ENCODE measurements around the gene SST. TPM values are rescaled to one million over a fixed set of nuclear protein-coding genes. Genes with fewer than 3 reads are reported as not detected.
A peak's percentile ranks its signal among the peaks of the same experiment; 100 is the strongest.

The SST gene
- total RNA-seq, 1 experiment from 2014 or later, result not detected

GRCh38 chr3:187661267-187661666 is 8.9 kb downstream of the SST start:
- Histone ChIP-seq H3K4me3 (replicated peaks in 1 of 2; ENCODE audit: low read depth in 1 of 2, low read length in 2 of 2) (no peak overlapping the region), H3K9ac (ENCODE audit: low read length) (no peak overlapping the region), H4K20me1 (ENCODE audit: insufficient read depth) (no peaks in the 10 kb centered on the region), H2AFZ (ENCODE audit: low read depth, low read length, poor library complexity, severe bottlenecking) (no peak overlapping the region), H3K4me1 (ENCODE audit: control insufficient read depth in 1 of 2, insufficient read depth in 2 of 2, low read length in 2 of 2) (no peaks in the 10 kb centered on the region), H3K27me3 (ENCODE audit: insufficient read depth, low read length) (peaks cover 30% of the 10 kb centered on the region), H3K9me3 (ENCODE audit: control insufficient read depth in 1 of 2, insufficient read depth in 1 of 2, low read depth in 1 of 2, low read length in 2 of 2) (no peaks in the 10 kb centered on the region), H3K27ac (ENCODE audit: low read depth, low read length) (no peak overlapping the region), H3K36me3 (ENCODE audit: control insufficient read depth in 1 of 2, insufficient read depth in 2 of 2, low read length in 2 of 2) (no peaks in the 10 kb centered on the region), H3K4me2 (ENCODE audit: low read length) (no peak overlapping the region), H3K9me2 (ENCODE audit: insufficient read depth) (no peaks in the 10 kb centered on the region), H3K79me2 (ENCODE audit: insufficient read depth, low read length) (no peaks in the 10 kb centered on the region)
- no TSS peak for BruUV-seq (replicated peaks)
- RAD21 ChIA-PET (ENCODE audit: low non-redundant PET in 1 of 2, low total read pairs in 2 of 2, uncharacterized antibody in 2 of 2, unreplicated experiment in 2 of 2), result no interaction called here
- no peak for ATAC-seq
- DNase-seq (ENCODE audit: low read depth, low spot score), result no peak
- TF ChIP-seq CEBPB (IDR thresholded peaks at IDR 0.05; ENCODE audit: low read depth) (no peak), FOSL1 (IDR thresholded peaks at IDR 0.05; ENCODE audit: low read depth) (peak; percentile 44; the same call in 1 of the 2 replicates)
- POLR2A ChIA-PET, result no interaction called here
- CTCF ChIA-PET, result interaction anchor here (1.0 to 1.8 kb wide), 2 partner anchors 342 to 441 kb away, joined by 3 to 11 read pairs; no protein-coding TSS in a partner anchor
- intact Hi-C loops (cut with micrococcal nuclease), result no loop called here

- ATAC-seq (no peak), DNase-seq (ENCODE audit: low read depth, low spot score) (no peak)
- Histone ChIP-seq H4K20me1 (ENCODE audit: insufficient read depth) (no peaks in the 10 kb centered on the region), H2AFZ (ENCODE audit: low read depth, low read length, poor library complexity, severe bottlenecking) (no peak overlapping the region), H3K4me1 (ENCODE audit: control insufficient read depth in 1 of 2, insufficient read depth in 2 of 2, low read length in 2 of 2) (no peaks in the 10 kb centered on the region), H3K27me3 (ENCODE audit: insufficient read depth, low read length) (peaks cover 74% of the 10 kb centered on the region), H3K4me2 (ENCODE audit: low read length) (no peak overlapping the region), H3K36me3 (ENCODE audit: control insufficient read depth in 1 of 2, insufficient read depth in 2 of 2, low read length in 2 of 2) (no peaks in the 10 kb centered on the region), H3K9ac (ENCODE audit: low read length) (no peak overlapping the region), H3K9me2 (ENCODE audit: insufficient read depth) (no peaks in the 10 kb centered on the region), H3K9me3 (ENCODE audit: control insufficient read depth in 1 of 2, insufficient read depth in 1 of 2, low read depth in 1 of 2, low read length in 2 of 2) (no peaks in the 10 kb centered on the region), H3K27ac (ENCODE audit: low read depth, low read length) (no peak overlapping the region), H3K79me2 (ENCODE audit: insufficient read depth, low read length) (no peaks in the 10 kb centered on the region), H3K4me3 (replicated peaks in 1 of 2; ENCODE audit: low read depth in 1 of 2, low read length in 2 of 2) (no peak overlapping the region)
- intact Hi-C loops (cut with micrococcal nuclease), result no loop called here
- ChIA-PET POLR2A (no interaction called here), CTCF (no interaction called here), RAD21 (ENCODE audit: low non-redundant PET in 1 of 2, low total read pairs in 2 of 2, uncharacterized antibody in 2 of 2, unreplicated experiment in 2 of 2) (no interaction called here)
- no TSS peak for BruUV-seq (replicated peaks)
- no peak for TF ChIP-seq SRF (IDR thresholded peaks at IDR 0.05; ENCODE audit: low read depth)
- no peak for TF ChIP-seq CTCF (IDR thresholded peaks at IDR 0.05 in 2 of 3, conservative IDR thresholded peaks at IDR 0.05 in 1 of 3; ENCODE audit: borderline replicate concordance in 1 of 3, insufficient read depth in 1 of 3, low read depth in 2 of 3, low read length in 2 of 3)
- TF ChIP-seq SIN3A (IDR thresholded peaks at IDR 0.05; ENCODE audit: low read depth), result no peak
- no peak for TF ChIP-seq EZH2 (IDR thresholded peaks at IDR 0.05)
- TF ChIP-seq EZH2phosphoT487 (IDR thresholded peaks at IDR 0.05; ENCODE audit: borderline replicate concordance), result no peak
- TF ChIP-seq, protein P1, sequence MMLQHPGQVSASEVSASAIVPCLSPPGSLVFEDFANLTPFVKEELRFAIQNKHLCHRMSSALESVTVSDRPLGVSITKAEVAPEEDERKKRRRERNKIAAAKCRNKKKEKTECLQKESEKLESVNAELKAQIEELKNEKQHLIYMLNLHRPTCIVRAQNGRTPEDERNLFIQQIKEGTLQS (IDR thresholded peaks at IDR 0.05), result no peak
- TF ChIP-seq CEBPB (IDR thresholded peaks at IDR 0.05; ENCODE audit: low read depth), result no peak
- no peak for TF ChIP-seq YY1 (IDR thresholded peaks at IDR 0.05; ENCODE audit: extremely low read depth, insufficient replicate concordance, low read depth, low read length)
- TF ChIP-seq RAD21 (IDR thresholded peaks at IDR 0.05; ENCODE audit: low read depth), result no peak
- TF ChIP-seq, protein P2, sequence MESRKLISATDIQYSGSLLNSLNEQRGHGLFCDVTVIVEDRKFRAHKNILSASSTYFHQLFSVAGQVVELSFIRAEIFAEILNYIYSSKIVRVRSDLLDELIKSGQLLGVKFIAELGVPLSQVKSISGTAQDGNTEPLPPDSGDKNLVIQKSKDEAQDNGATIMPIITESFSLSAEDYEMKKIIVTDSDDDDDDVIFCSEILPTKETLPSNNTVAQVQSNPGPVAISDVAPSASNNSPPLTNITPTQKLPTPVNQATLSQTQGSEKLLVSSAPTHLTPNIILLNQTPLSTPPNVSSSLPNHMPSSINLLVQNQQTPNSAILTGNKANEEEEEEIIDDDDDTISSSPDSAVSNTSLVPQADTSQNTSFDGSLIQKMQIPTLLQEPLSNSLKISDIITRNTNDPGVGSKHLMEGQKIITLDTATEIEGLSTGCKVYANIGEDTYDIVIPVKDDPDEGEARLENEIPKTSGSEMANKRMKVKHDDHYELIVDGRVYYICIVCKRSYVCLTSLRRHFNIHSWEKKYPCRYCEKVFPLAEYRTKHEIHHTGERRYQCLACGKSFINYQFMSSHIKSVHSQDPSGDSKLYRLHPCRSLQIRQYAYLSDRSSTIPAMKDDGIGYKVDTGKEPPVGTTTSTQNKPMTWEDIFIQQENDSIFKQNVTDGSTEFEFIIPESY (IDR thresholded peaks at IDR 0.05; ENCODE audit: extremely low read depth, insufficient replicate concordance, low read length), result no peak
- TF ChIP-seq EGR1 (IDR thresholded peaks at IDR 0.05; ENCODE audit: low read depth), result no peak
- no peak for TF ChIP-seq POLR2AphosphoS5 (IDR thresholded peaks at IDR 0.05; ENCODE audit: low read depth, low read length)
- no peak for TF ChIP-seq TCF7L2 (IDR thresholded peaks at IDR 0.05; ENCODE audit: borderline replicate concordance, extremely low read depth, insufficient read depth, insufficient read length)
- TF ChIP-seq, protein P3, sequence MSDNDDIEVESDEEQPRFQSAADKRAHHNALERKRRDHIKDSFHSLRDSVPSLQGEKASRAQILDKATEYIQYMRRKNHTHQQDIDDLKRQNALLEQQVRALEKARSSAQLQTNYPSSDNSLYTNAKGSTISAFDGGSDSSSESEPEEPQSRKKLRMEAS (IDR thresholded peaks at IDR 0.05), result no peak
- TF ChIP-seq JUND (IDR thresholded peaks at IDR 0.05), result no peak
- TF ChIP-seq ELF1 (IDR thresholded peaks at IDR 0.05; ENCODE audit: borderline replicate concordance, low read depth), result no peak
- no peak for TF ChIP-seq FOSL1 (IDR thresholded peaks at IDR 0.05; ENCODE audit: low read depth)
- TF ChIP-seq SP1 (IDR thresholded peaks at IDR 0.05; ENCODE audit: low read depth), result no peak
Measured at GRCh38 chr3:187651282-187651681, 18.9 kb downstream of the SST start.
